Activated CD4-positive, alpha-beta T cell treated with anti-CD3 and anti-CD28 coated beads, Interleukin-2, amount 10 ng/mL, durations not matched to agents 7 days and 5 days (primary cell): ENCODE results near the gene UBQLN1. TPM values are rescaled to one million over a fixed set of nuclear protein-coding genes. Genes with fewer than 3 reads are reported as not detected.
"Not testable (repeated sequence)": the region's sequence is repeated elsewhere in the genome, so short reads cannot be mapped to it uniquely, and the experiment has no call there.

ENCODE experiments used
- CTCF ChIA-PET: fragments of 350-600 bp; sonication (Branson Sonifier 250); formaldehyde crosslinking; loops from one replicate; lab custom pipeline; 2021; ENCODE audit warnings: antibody characterized with exemption; lab: Charles Lee
- POLR2A ChIA-PET: fragments of 350-600 bp; sonication (Branson Sonifier 250); formaldehyde crosslinking; loops from one replicate; lab custom pipeline; 2021; ENCODE audit warnings: antibody characterized with exemption; lab: Charles Lee
- DNase-seq: peaks from one replicate; pipeline ENCODE4 v3.0.0-alpha.2; 2020
- H3K27ac Mint-ChIP-seq: one replicate; pipeline ENCODE4 v1.8.0; 2021; ENCODE audit warnings: mild to moderate bottlenecking, moderate library complexity, mixed read lengths
- H3K27me3 Mint-ChIP-seq: one replicate; pipeline ENCODE4 v1.8.0; 2021; ENCODE audit warnings: mixed read lengths
- H3K36me3 Mint-ChIP-seq: one replicate; pipeline ENCODE4 v1.8.0; 2021; ENCODE audit warnings: low read depth, mixed read lengths
- H3K4me1 Mint-ChIP-seq: one replicate; pipeline ENCODE4 v1.8.0; 2021; ENCODE audit warnings: mixed read lengths
- H3K4me3 Mint-ChIP-seq: one replicate; pipeline ENCODE4 v1.8.0; 2021; ENCODE audit warnings: mild to moderate bottlenecking, moderate library complexity, mixed read lengths
- H3K9me3 Mint-ChIP-seq: one replicate; pipeline ENCODE4 v1.8.0; 2021; ENCODE audit warnings: mixed read lengths
- total RNA-seq, 2 experiments: library from RNA; stranded (reverse); gene quantifications; one replicate each; pipeline ENCODE4 v1.2.3, GENCODE V29; 2021

Gene UBQLN1
- total RNA-seq, 2 experiments from 2014 or later: 95.7 to 110 TPM

DNA sequence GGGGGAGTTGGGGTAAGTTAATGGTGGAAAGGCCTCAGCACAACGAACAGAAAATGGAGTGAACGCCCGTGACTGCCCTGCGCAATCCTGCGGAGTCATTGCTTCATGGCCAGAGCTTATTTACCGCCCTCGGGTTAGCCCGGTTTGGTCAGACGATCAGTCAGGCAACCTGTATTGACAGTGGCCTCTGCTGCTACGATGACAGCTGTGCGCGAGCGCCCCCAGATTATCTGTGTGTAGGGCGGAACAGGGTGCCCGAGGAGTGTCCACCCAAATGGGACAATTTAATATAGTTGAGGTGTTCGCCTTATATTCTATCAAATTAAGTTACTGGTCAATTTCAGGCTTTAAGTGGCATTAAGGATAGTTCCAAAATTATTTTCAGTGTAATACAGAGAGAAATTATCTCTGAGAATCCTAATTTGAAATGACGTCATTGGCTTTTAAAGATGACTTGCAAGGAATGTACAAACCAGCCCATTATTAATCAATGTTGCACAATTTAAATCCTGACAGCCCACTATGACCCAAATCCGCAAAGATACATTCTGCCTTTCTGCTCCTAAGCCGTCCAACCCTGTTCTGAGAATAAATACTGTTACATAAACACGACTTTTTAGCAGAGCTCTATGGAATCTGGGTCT lies 879 bp upstream of the UBQLN1 start:
- Mint-ChIP-seq H3K4me3 (peak overlapping the region; percentile 85), H3K36me3 (peaks cover 18% of the 10 kb centered on the region), H3K27ac (peak overlapping the region; percentile 100)

DNA sequence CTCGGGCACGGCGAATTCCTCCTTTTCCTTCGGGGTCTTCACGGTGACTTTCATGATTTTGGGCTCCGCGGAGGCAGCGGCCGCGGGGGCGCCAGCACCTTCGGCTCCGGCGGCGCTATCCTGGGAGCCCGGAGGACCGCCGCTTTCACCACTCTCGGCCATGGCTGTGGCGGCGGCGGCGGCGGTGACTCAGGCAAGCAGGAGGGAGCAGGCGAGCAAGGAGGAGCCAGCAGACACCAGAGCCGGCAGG lies 315 bp downstream of the UBQLN1 start:
- Mint-ChIP-seq H3K9me3 (peaks cover 3% of the 10 kb centered on the region), H3K4me1 (peaks cover 41% of the 10 kb centered on the region), H3K27me3 (no peaks in the 10 kb centered on the region), H3K27ac (peak overlapping the region; percentile 100), H3K4me3 (peak overlapping the region; percentile 85), H3K36me3 (peaks cover 18% of the 10 kb centered on the region)
- CTCF ChIA-PET: interaction anchor here (0.8 to 1.7 kb wide), 4 partner anchors 9 to 87 kb away, joined by 3 to 4 read pairs (median 4); no protein-coding TSS in a partner anchor
- POLR2A ChIA-PET: interaction anchor here (1.2 to 1.7 kb wide), 2 partner anchors 83 to 273 kb away, joined by 4 to 6 read pairs; partner anchors contain the start of genes HNRNPK and RMI1
- no peak for DNase-seq

More for the DNA sequence above, 879 bp upstream of the UBQLN1 start:
- DNase-seq: peak; percentile 52
- peaks cover 35% of the 10 kb centered on the region for H3K4me1 Mint-ChIP-seq
- ChIA-PET POLR2A (interaction anchor here (0.6 to 1.7 kb wide), 3 partner anchors 20 to 588 kb away, joined by 3 to 6 read pairs (median 3); no protein-coding TSS in a partner anchor), CTCF (interaction anchor here (0.6 to 1.7 kb wide), 5 partner anchors 8 to 29 kb away, joined by 3 to 4 read pairs (median 3); no protein-coding TSS in a partner anchor)
- H3K27me3 Mint-ChIP-seq: no peaks in the 10 kb centered on the region
- peaks cover 3% of the 10 kb centered on the region for H3K9me3 Mint-ChIP-seq

DNA sequence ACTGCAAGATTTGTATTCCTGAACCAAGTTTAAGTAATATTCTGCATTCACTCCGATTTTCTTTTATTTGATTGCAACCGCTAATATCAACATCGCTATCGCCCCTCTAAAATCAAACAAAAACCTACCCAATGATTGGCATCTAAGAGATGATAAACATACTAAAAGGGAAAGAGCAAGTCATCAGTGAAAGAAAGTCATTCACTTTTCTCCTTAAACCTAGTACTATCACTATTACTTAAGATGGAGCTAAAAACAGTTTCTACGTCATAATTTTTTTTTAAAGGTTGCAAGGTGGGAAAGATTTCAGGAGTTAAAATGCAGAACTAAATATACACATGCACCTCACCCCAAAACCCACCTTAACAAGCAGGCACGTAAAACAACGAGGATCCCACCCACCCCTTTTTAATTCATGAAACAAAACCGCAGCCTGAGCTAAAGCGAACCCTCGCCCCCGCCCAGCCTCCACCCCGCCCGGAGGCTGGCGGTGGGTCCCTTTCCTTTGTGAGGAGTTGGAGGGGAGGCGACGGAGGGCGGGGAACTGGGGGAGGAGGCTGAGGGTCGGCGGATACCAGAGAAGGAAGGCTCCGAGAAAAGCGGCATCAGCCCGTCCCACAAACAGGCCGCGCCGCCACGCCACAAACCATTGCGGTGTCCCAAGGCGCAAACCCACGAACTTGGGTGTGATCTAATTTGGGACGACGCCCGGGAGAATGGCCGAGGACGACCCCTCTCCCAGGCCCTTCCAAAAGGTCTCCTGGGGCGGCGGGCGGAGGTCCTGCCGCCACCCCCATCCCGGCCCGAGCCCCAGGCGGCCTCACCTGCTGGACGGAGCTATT lies 861 bp downstream of the UBQLN1 start:
- Mint-ChIP-seq H3K27me3 (no peaks in the 10 kb centered on the region), H3K9me3 (peaks cover 3% of the 10 kb centered on the region), H3K4me3 (peak overlapping the region; percentile 85), H3K36me3 (peaks cover 18% of the 10 kb centered on the region), H3K27ac (peak overlapping the region; percentile 100), H3K4me1 (peaks cover 42% of the 10 kb centered on the region)
- POLR2A ChIA-PET: interaction anchor here (1.2 to 1.7 kb wide), 2 partner anchors 83 to 274 kb away, joined by 4 to 6 read pairs; partner anchors contain the start of genes HNRNPK and RMI1
- peak; percentile 67 for DNase-seq
- CTCF ChIA-PET: interaction anchor here (0.8 to 1.7 kb wide), 3 partner anchors 18 to 86 kb away, joined by 3 to 4 read pairs (median 4); no protein-coding TSS in a partner anchor

DNA sequence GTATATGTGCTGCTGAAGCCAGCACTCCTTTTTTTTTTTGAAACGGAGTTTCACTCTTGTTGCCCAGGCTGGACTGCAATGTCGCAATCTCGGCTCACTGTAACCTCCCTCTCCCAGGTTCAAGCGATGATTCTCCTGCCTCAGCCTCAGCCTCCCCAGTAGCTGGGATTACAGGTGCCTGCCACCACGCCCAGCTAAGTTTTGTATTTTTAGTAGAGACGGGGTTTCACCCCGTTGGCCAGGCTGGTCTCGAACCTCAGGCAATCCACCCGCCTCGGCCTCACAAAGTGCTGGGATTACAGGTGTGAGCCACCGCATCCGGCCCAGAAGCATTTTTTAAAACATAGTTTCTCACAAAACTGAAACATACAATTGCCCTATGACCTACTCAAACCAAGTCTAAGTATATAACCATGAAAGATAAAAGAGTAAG lies 2.5 kb downstream of the UBQLN1 start:
- CTCF ChIA-PET: interaction anchor here (0.6 kb wide), 2 partner anchors 20 to 81 kb away, joined by 4 to 9 read pairs; no protein-coding TSS in a partner anchor
- H3K4me1 Mint-ChIP-seq: peaks cover 54% of the 10 kb centered on the region
- H3K9me3 Mint-ChIP-seq, DNase-seq, POLR2A ChIA-PET, H3K27me3 Mint-ChIP-seq: not testable (repeated sequence)
- H3K27ac Mint-ChIP-seq: peak overlapping the region; percentile 100
- peaks cover 18% of the 10 kb centered on the region for H3K36me3 Mint-ChIP-seq
- H3K4me3 Mint-ChIP-seq: peak overlapping the region; percentile 85

DNA sequence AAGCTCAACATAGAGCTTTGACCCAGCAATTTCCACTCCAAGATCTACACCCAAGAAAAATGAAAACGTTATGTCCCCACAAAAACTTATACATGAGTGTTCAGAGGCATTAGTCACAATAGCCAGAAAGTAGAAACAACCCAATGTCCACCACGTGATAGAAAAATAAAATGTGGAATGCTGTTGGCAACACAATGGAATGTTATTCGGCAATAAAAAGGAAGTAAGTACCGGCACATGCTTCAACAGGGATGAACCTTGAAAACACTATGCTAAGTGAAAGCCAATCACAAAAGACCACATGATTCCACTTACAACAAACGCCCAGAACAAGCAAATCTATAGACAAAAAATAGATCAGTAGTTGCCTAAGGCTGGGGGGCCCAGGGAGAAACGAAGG lies 6.0 kb downstream of the UBQLN1 start:
- no peak for DNase-seq
- Mint-ChIP-seq H3K27me3 (no peaks in the 10 kb centered on the region), H3K4me3 (no peak overlapping the region), H3K9me3 (peaks cover 3% of the 10 kb centered on the region), H3K4me1 (peaks cover 55% of the 10 kb centered on the region), H3K27ac (no peak overlapping the region), H3K36me3 (peaks cover 24% of the 10 kb centered on the region)
- ChIA-PET CTCF (interaction anchor here (0.6 to 2.0 kb wide), 2 partner anchors 11 to 302 kb away, joined by 3 to 6 read pairs; no protein-coding TSS in a partner anchor), POLR2A (no interaction called here)

DNA sequence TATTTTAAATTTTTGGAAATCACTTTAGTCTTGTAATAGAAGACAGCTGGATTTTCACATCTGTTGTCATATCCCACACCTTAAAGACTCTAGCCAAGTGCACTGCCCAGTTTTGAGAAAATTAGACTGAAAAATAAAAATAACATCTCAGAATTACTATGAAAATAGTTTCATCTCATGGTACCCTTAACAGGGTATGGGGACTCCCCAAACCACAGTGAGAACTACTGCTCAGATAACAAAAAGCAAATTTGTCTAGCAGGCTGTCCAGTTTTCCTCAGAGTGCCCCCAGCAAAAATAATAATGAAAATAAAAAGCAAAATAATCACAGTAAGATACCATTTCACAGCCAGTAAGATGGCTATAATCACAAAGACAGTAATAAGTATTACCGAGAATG lies 6.5 kb downstream of the UBQLN1 start:
- Mint-ChIP-seq H3K36me3 (peaks cover 20% of the 10 kb centered on the region), H3K9me3 (peaks cover 3% of the 10 kb centered on the region), H3K4me3 (no peak overlapping the region), H3K27me3 (no peaks in the 10 kb centered on the region), H3K27ac (no peak overlapping the region), H3K4me1 (peaks cover 51% of the 10 kb centered on the region)
- no peak for DNase-seq
- ChIA-PET CTCF (interaction anchor here (0.6 to 2.0 kb wide), 3 partner anchors 8 to 302 kb away, joined by 3 to 6 read pairs (median 3); no protein-coding TSS in a partner anchor), POLR2A (no interaction called here)

DNA sequence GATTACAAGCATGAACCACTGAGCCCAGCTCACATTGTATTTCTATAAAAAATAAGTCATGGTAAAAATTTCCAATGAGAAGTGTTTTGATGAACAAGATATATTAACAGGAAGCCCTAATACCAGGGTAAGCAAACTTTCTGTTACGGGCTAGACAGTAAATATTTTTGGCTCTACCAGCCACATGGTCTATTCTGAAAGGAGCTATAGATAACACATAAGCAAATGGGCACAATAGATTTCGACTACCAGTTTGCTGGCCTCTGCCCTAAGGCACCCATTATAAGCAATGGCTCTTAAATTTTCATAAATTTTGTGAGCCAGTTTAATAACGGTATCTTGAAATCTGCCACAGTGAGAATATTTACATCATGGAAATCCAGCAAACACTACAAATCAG lies 8.1 kb downstream of the UBQLN1 start:
- DNase-seq: no peak
- ChIA-PET POLR2A (no interaction called here), CTCF (interaction anchor here (0.6 to 1.4 kb wide), 2 partner anchors 9 to 22 kb away, joined by 3 read pairs; partner anchors contain the start of gene UBQLN1)
- Mint-ChIP-seq H3K27ac (peak overlapping the region; percentile 19), H3K4me3 (no peak overlapping the region), H3K9me3 (no peaks in the 10 kb centered on the region), H3K36me3 (peaks cover 6% of the 10 kb centered on the region), H3K27me3 (no peaks in the 10 kb centered on the region), H3K4me1 (peaks cover 40% of the 10 kb centered on the region)

DNA sequence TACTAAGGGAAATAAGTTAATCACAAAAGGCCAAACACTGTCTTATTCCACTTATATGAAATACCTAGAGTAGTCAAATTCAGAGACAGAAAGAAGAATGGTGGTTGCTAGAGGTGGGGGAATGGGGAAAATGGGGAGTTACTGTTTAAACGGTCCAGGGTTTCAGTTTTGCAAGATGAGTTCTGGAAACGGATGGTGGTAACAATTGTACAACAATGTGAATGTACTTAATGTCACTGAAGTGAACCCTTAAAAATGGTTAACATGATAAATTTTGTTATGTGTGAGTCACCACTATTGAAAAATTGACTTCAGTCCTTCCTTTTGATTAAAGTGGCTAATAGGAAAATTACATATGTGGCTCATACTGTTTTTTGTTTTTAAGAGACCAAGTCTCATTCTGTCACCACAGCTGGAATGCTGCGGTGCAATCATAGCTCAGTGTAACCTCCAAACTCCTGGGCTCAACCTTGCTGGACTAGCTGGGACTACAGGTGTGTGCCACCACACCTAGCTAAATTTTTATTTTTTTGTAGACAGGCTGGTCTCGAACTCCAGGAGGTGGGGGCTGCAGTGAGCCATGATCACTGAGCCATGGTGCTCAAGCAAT lies 8.7 kb downstream of the UBQLN1 start:
- no peaks in the 10 kb centered on the region for H3K27me3 Mint-ChIP-seq
- peak overlapping the region; percentile 46 for H3K27ac Mint-ChIP-seq
- H3K4me1 Mint-ChIP-seq: peaks cover 38% of the 10 kb centered on the region
- peaks cover 6% of the 10 kb centered on the region for H3K36me3 Mint-ChIP-seq
- POLR2A ChIA-PET: no interaction called here
- no peaks in the 10 kb centered on the region for H3K9me3 Mint-ChIP-seq
- no peak overlapping the region for H3K4me3 Mint-ChIP-seq
- DNase-seq: no peak
- CTCF ChIA-PET: interaction anchor here (0.7 to 1.4 kb wide), 2 partner anchors 9 to 222 kb away, joined by 3 to 5 read pairs; partner anchors contain the start of gene UBQLN1

DNA sequence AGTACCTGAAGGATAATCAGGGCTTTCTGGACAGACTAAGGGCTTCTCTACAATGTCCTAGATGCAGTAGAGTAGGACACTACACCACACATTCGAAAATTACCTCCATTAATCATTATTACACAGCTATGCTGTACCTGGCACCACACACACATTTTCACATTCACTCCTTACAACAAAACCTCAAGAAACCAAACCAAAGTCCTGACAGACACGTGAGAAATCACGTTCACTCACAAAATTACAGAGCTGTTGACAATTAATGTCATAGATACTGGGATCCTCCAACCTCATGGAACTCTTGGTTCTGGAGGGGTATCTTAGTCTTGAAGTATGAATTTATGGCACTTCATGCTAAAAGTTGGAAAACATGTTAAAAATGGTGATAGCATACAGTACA lies 16.3 kb downstream of the UBQLN1 start:
- ChIA-PET CTCF (interaction anchor here (2.2 kb wide), 1 partner anchor 10 kb away, joined by 6 read pairs; no protein-coding TSS in a partner anchor), POLR2A (no interaction called here)
- Mint-ChIP-seq H3K36me3 (no peaks in the 10 kb centered on the region), H3K4me3 (no peak overlapping the region), H3K9me3 (no peaks in the 10 kb centered on the region), H3K4me1 (peaks cover 50% of the 10 kb centered on the region), H3K27ac (no peak overlapping the region), H3K27me3 (no peaks in the 10 kb centered on the region)
- DNase-seq: no peak

DNA sequence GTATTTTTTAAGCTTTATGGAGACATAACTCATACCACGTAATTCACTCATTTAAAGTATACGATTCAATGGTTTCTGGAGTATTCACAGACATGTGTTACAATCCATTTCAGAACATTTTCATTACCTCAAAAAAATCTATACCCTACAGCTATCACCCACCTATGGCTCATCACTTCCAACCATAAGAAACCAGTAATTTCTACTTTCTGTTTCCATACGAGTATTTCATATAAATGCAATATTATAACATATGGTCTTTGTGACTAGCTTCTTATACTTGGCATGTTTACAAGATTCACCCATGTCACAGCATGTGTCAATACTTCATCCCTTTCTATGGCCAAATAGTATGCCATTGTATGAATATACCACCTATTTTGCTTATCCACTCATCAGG lies 18.8 kb downstream of the UBQLN1 start:
- peaks cover 46% of the 10 kb centered on the region for H3K4me1 Mint-ChIP-seq
- no peak overlapping the region for H3K27ac Mint-ChIP-seq
- no peaks in the 10 kb centered on the region for H3K27me3 Mint-ChIP-seq
- POLR2A ChIA-PET: interaction anchor here (1.0 kb wide), 1 partner anchor 19 kb away, joined by 3 read pairs; the partner anchor contains the start of gene UBQLN1
- H3K36me3 Mint-ChIP-seq: peaks cover 4% of the 10 kb centered on the region
- CTCF ChIA-PET: interaction anchor here (0.7 to 1.6 kb wide), 3 partner anchors 8 to 22 kb away, joined by 3 to 5 read pairs (median 4); partner anchors contain the start of gene UBQLN1
- H3K4me3 Mint-ChIP-seq: no peak overlapping the region
- H3K9me3 Mint-ChIP-seq: no peaks in the 10 kb centered on the region
- DNase-seq: no peak

DNA sequence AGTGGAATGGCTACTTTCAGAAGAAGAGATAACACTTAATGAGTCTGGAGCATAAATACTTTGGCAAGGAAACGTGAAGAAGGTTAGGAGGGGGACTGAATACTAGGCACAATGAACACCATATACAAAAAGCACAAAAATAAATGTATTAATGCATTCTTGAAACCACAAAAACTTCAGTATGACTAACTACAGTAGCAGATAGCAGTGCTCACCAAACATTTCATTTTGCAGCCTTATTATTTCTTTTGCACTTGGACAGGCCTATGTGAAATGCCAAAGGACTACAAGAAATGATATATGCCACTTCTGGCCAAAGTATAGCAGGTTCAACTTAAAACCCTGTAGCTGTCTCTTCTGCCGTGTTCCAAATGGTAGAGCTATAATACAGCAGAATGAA lies 26.3 kb downstream of the UBQLN1 start:
- ChIA-PET CTCF (interaction anchor here (1.4 kb wide), 1 partner anchor 33 kb away, joined by 3 read pairs; no protein-coding TSS in a partner anchor), POLR2A (no interaction called here)
- H3K4me1 Mint-ChIP-seq: peaks cover 18% of the 10 kb centered on the region
- no peaks in the 10 kb centered on the region for H3K9me3 Mint-ChIP-seq
- no peaks in the 10 kb centered on the region for H3K27me3 Mint-ChIP-seq
- H3K36me3 Mint-ChIP-seq: peaks cover 31% of the 10 kb centered on the region
- DNase-seq: no peak
- H3K4me3 Mint-ChIP-seq: no peak overlapping the region
- no peak overlapping the region for H3K27ac Mint-ChIP-seq

DNA sequence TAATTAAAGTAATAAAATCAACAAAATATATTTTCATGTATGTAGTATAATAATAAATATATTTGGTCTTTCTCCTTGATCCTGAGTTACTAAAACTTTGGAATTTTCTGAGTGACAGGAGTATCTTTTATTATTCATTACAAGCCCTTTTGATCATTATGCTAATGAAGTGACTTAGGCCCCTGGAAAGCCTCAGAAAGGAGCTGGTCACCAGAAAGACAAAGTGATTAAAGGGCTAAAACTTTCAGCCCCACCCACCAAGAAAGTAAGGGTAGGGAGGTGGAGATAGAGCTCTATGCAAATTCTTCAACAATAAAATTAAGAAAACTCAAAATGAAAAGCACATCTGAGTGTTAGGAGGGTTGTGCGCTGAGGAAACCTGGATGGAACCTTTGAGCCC lies 27.5 kb downstream of the UBQLN1 start:
- CTCF ChIA-PET: interaction anchor here (0.6 to 1.2 kb wide), 3 partner anchors 9 to 28 kb away, joined by 3 to 5 read pairs (median 3); partner anchors contain the start of gene UBQLN1
- POLR2A ChIA-PET: no interaction called here
- no peak overlapping the region for H3K4me3 Mint-ChIP-seq
- peaks cover 33% of the 10 kb centered on the region for H3K36me3 Mint-ChIP-seq
- peaks cover 18% of the 10 kb centered on the region for H3K4me1 Mint-ChIP-seq
- H3K27me3 Mint-ChIP-seq: no peaks in the 10 kb centered on the region
- no peak for DNase-seq
- no peak overlapping the region for H3K27ac Mint-ChIP-seq
- H3K9me3 Mint-ChIP-seq: no peaks in the 10 kb centered on the region
